Right lung (tissue), 5 donors: ENCODE data around the gene SPRYD7. TPM values are rescaled to one million over a fixed set of nuclear protein-coding genes. Genes with fewer than 3 reads are reported as not detected.
"Not testable (repeated sequence)": the region's sequence is repeated elsewhere in the genome, so short reads cannot be mapped to it uniquely, and the experiment has no call there.

Experiments used
- DNase-seq, 2 donors: peaks; one replicate each; pipeline ENCODE4 v3.0.0-alpha.2; 2013
- polyA plus RNA-seq, 5 donors: library from polyadenylated mRNA; unstranded; fragments of 120-200 nt; gene quantifications; one replicate each; pipeline versions ENCODE4 v1.2.1 to v1.2.3, GENCODE V29; 2013; ENCODE audit warnings: inconsistent platforms in 1 of 5, low replicate concordance in 1 of 5; ENCODE audit not compliant: insufficient read length in 5 of 5, insufficient read depth in 1 of 5

SPRYD7 gene
- polyA plus RNA-seq, 5 donors: 11.5 to 19.0 (median 14.1) TPM

GRCh38 chr13:49935171-49936074 is 717 bp downstream of the SPRYD7 start:
- DNase-seq: peak in 1 of 2 donors; percentile 15

DNA sequence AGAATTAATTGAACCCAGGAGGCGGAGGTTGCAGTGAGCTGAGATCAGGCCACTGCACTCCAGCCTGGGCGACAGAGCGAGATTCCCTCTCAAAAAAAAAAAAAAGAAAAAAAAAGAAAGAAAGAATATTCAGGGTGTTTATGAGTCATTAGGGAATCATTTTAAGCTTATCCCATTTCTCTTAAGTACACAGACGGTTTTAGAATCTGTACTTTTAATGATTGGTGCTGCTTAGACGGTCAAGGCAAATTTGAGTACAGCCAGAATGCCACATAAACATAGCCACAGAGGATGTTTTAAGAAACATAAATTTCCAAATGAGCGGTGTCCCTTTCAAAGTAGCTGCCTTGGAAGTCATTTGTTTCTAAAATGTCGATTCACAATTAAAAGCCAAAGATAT is 2.6 kb downstream of the SPRYD7 start:
- DNase-seq: no peak

DNA sequence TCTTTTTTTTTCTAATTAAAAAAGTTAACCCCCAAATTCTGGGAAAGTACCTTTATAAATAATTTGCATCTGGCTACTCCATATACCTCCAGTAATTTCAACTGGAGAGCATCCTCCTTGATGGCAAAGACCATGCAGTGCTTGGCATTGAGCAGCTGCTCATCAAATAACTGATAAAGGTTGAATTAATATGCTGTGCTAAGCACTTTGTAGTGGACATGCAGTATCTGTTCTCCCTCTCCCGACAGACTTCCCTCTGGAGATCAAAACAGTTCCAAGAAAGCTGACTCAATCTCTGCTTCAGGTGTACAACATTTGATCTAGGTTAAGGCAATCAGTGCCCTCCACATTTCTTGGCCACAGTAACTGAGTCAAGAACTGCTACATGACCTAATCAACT is 3.3 kb downstream of the SPRYD7 start:
- no peak for DNase-seq

- no peak for DNase-seq
Observed at GRCh38 chr13:49932066-49932465, 4.1 kb downstream of the SPRYD7 start.

DNA sequence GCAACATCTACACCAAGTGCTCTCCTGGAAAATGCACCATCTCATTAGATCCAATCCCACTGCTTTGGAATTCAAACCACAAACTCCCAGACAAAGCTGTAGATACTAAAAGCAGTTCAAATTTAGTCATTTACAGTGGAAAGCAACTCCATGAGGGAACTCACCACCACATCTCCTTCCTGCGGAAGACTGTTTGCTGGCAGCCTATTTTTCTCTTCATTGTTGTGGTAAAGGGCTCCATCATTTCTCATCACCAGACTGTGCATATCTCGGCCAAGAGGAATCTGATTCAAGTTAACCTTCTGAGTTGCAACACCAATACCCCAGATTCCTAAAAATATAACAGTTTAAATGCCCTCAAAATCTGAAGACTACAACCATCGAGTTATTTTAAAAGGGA is 8.4 kb downstream of the SPRYD7 start:
- DNase-seq: no peak

- no peak for DNase-seq
Observed at GRCh38 chr13:49925881-49926418, 10.2 kb downstream of the SPRYD7 start.

DNA sequence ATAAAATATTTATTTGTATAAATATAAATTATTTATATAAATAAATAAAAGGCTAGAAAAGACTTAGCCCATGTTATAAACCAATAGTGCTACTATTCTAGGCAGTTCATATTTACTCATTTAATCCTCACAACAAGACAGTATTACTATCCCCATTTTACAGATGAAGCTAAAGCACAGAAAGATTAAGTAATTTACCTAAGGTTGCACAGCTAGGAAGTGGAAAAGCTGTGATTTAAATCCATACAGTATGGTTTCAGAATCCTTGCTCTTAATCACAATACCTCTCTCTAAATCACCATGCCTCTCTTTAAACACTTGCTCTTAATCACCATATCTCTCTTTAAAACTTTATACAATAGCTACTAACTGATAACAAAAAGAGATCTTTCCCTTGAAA is 13.8 kb downstream of the SPRYD7 start:
- DNase-seq: no peak

- DNase-seq: not testable (repeated sequence)
Observed at GRCh38 chr13:49920969-49921368, 15.2 kb downstream of the SPRYD7 start.

DNA sequence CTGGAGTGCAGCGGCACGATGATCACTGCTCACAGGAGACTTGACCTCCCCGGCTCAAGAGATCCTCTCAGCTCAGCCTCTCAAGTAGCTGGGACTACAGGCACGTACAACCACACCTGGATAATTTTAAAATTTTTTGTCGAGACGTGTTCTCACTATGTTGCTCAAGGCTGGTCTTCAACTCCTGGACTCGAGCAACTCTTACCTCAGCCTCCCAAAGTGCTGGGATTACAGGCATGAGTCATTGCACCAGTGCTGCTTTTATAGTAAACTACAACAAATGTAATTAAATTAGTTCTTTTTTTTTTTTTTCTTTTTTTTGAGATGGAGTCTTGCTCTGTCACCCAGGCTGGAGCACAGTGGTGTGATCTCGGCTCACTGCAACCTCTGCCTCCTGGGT is 18.0 kb downstream of the SPRYD7 start:
- DNase-seq: not testable (repeated sequence)

DNA sequence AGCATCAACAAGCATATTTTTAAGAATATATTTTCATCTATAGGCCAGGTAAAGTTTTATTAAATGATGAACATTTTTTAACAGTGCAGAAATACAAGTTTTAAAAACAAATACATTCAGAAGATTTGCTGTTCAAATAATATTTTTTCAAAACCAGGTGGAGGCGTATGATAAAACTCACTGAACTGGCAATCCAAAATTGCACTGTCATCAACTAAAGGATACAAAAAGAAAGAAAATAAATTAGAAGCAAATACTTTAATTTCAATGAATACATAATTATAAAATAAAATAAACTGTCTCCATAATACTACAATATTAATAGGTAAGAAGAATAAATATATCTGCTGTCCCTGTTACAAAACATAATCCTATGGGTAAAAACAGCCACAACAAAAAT is 21.2 kb downstream of the SPRYD7 start:
- DNase-seq: no peak

DNA sequence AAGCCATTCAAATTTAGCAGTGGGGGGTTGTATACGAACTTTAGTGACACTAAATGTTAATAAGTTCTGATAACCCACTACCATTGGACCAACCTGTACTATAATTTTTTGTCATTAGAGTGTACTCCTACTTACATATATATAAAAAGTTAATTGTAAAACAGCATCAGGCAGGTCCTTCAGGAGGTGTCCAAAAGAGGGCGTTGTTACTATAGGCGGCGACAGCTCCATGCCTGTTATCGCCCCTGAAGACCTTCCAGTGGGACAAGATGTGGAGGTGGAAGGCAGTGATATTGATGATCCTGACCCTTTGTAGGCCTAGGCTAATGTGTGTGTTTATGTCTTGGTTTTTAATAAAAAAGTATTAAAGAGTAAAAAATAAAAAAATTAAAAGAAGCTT is 27.5 kb downstream of the SPRYD7 start:
- no peak for DNase-seq

- no peak for DNase-seq
Observed at GRCh38 chr13:49904729-49905456, 31.2 kb downstream of the SPRYD7 start.

DNA sequence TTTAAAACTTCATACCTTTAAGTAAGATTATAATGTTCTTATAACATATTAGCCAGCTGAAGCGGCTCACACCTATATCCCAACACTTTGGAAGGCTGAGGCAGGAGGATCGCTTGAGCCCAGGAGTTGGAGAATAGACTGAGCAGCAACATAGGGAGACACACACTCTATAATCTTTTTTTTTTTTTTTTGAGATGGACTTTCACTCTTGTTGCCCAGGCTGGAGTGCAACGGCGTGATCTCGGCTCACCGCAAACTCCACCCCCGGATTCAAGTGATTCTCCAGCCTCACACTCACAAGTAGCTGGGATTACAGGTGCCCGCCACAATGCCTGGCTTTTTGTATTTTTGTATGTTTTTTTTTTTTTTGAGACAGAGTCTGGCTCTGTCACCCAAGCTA is 37.3 kb downstream of the SPRYD7 start:
- no peak for DNase-seq

- DNase-seq: no peak
Observed at GRCh38 chr13:49897713-49898112, 38.4 kb downstream of the SPRYD7 start.

- DNase-seq: no peak
Observed at GRCh38 chr13:49895826-49896225, 40.3 kb downstream of the SPRYD7 start.

- no peak for DNase-seq
Observed at GRCh38 chr13:49893591-49893990, 42.5 kb downstream of the SPRYD7 start.

DNA sequence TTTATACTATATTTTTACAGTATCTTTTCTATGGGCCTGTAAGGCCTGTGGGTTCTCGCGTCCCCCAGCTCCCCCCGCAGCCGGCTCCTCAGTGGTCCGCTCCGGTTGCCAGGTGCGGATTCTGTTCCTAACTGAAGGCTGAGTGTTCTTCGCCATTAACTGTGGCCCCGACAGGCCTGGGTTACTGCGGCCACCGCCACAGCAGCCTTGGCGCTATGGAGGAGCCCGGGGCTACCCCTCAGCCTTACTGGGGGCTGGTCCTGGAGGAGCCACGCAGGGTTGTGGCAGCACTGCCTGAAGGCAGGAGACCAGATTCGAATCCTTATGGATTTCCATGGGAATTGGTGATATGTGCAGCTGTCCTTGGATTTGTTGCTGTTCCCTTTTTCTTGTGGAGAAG is 45.8 kb downstream of the SPRYD7 start:
- no peak for DNase-seq

DNA sequence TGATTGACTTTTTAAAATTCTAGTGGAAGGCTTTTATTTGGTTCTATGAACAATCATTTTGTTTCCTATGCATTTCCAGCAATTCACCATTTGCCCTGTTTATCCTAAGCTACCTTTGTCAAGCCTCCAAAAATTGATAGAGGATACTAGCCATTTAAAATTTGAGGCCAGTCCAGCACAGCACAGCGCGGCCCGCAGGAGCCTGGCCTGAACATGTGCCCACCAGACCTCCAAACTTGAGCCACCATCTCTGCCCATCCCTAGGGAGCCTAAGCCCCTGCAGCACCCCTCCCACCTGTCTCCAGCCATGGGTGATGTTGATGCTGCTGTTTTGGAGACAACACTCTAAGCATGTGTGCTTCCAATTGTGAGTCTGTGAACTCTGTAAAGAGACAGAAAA is 57.5 kb downstream of the SPRYD7 start:
- DNase-seq: no peak

DNA sequence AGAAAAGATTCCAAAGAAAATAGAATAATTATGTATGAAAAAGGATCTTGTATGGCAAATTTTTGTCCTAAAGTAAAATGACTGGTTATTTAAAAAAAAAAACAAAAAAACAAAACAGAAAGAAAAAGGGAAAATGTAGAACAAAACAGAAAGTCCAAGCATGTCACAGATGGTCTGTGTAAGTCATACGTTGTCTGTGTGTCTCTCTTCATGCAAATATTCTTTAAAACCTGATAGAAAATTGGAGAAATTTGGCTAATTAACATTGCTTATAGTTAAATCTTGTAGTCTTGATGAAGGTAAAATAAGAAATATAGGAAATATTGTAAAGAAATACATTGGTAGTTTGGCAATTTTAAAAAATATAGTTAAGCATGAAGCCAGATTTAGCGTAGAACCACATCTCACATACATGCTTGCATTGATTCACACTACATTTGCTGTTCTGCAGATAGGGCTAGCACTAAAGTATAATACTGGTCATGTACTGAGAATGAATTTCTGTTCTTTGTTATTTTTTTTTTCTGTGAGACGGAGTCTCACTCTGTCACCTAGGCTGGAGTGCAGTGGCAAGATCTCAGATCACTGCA is 58.4 kb downstream of the SPRYD7 start:
- DNase-seq: no peak

DNA sequence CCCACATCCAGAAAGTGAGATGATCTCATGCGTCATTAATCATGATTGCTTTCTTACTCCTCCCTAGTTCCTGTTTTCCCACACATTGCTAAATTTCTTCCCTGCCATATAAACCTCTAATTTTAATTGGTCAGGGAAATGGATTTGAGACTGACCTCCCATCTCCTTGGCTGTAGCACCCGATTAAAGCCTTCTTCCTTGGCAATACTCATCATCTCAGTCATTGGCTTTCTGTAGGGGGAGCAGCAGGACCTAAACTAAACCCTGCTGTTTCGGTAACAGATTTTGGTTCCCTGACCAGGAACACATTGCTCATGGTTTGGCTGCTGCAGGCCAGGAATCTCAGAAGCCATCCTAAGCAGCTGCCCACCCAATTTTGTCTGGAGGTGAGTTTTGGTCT is 61.7 kb downstream of the SPRYD7 start:
- DNase-seq: no peak

DNA sequence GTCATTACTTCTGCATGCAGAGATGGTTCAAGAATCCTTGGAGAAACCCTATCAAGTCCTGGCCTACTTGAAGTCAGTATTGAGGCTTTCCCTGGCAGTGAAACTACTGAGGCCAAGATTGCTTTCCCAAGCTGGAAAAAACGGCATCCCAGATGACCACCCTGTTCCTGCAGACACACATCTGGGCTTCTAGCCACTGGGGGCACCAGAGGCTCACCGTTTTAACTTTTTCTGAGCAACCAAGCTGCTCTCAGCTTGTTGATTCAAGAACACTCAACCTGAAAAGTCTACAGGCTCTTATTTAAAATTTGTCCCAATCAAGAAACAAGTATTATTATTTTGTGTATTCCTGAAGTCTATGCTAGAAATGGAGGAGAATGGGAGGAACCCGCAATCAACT is 66.6 kb downstream of the SPRYD7 start:
- no peak for DNase-seq

DNA sequence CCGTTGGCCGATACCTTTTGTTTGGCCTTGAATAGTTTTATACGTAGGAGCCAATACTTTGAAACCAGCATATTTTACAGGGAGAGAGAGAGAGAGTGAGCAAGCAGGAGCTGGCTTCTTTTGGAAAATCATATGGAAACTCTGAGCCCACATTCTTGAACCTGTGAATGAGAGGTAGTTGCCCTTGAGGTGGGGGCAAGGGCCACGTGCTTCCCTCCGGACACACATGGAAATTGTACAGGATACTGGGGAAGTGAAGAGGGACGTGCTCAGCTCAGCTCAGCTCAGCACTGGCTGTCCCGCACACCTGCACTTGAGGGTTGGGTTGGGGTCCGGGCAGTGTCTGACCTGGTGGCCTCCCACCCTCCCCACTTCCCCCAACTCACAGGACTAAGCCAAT is 68.3 kb downstream of the SPRYD7 start:
- DNase-seq: no peak

GRCh38 chr13:49865218-49865617 is 70.9 kb downstream of the SPRYD7 start:
- DNase-seq: no peak
